Umbilical cord (tissue), 2 donors: ENCODE measurements around the gene ACOT12. TPM values are rescaled to one million over a fixed set of nuclear protein-coding genes. Genes with fewer than 3 reads are reported as not detected.

Source experiments
- DNase-seq: peaks from one replicate; pipeline ENCODE4 v3.0.0-alpha.2; 2015; ENCODE audit warnings: low spot score
- total RNA-seq: library from RNA; depleted of rRNA; stranded (reverse); fragments of >200 nt; gene quantifications from one replicate; pipeline ENCODE4 v1.2.3, GENCODE V29; 2014; ENCODE audit warnings: low replicate concordance; ENCODE audit not compliant: insufficient read depth

Gene ACOT12
- total RNA-seq, 1 donor from 2014 or later, result 4.6 TPM

- no peak for DNase-seq
Measured at GRCh38 chr5:81400375-81400774, 6.4 kb upstream of the ACOT12 start.

- no peak for DNase-seq
Measured at GRCh38 chr5:81398741-81399140, 4.8 kb upstream of the ACOT12 start.

GRCh38 chr5:81397176-81397575 lies 3.2 kb upstream of the ACOT12 start:
- peak; percentile 29 for DNase-seq

GRCh38 chr5:81395262-81395661 lies 1.3 kb upstream of the ACOT12 start:
- DNase-seq, result no peak

- DNase-seq, result no peak
Measured at GRCh38 chr5:81393430-81393782, 528 bp downstream of the ACOT12 start.

- no peak for DNase-seq
Measured at GRCh38 chr5:81389025-81389424, 4.9 kb downstream of the ACOT12 start.

GRCh38 chr5:81388169-81388568 lies 5.8 kb downstream of the ACOT12 start:
- no peak for DNase-seq

GRCh38 chr5:81383867-81384266 lies 10.1 kb downstream of the ACOT12 start:
- DNase-seq, result no peak

- no peak for DNase-seq
Measured at GRCh38 chr5:81371354-81371876, 22.5 kb downstream of the ACOT12 start.

GRCh38 chr5:81370912-81371311 lies 23.0 kb downstream of the ACOT12 start:
- no peak for DNase-seq

GRCh38 chr5:81365541-81365940 lies 28.4 kb downstream of the ACOT12 start:
- DNase-seq, result no peak

- DNase-seq, result peak; percentile 14
Measured at GRCh38 chr5:81363093-81363871, 30.7 kb downstream of the ACOT12 start.

GRCh38 chr5:81361600-81361999 lies 32.3 kb downstream of the ACOT12 start:
- DNase-seq, result no peak

- DNase-seq, result no peak
Measured at GRCh38 chr5:81360640-81361039, 33.3 kb downstream of the ACOT12 start.

GRCh38 chr5:81359881-81360280 lies 34.1 kb downstream of the ACOT12 start:
- DNase-seq, result no peak

GRCh38 chr5:81359108-81359507 lies 34.8 kb downstream of the ACOT12 start:
- DNase-seq, result no peak

- no peak for DNase-seq
Measured at GRCh38 chr5:81355291-81356251, 38.4 kb downstream of the ACOT12 start.

- no peak for DNase-seq
Measured at GRCh38 chr5:81354093-81354492, 39.8 kb downstream of the ACOT12 start.

- no peak for DNase-seq
Measured at GRCh38 chr5:81353189-81353588, 40.7 kb downstream of the ACOT12 start.

- DNase-seq, result no peak
Measured at GRCh38 chr5:81350507-81350906, 43.4 kb downstream of the ACOT12 start.

GRCh38 chr5:81349161-81349560 lies 44.8 kb downstream of the ACOT12 start:
- no peak for DNase-seq

GRCh38 chr5:81345411-81346003 lies 48.4 kb downstream of the ACOT12 start:
- DNase-seq, result no peak
